NCI-H1417 (cell line): ENCODE measurements around the gene VENTX.

Experiments used
- DNase-seq, 3 experiments: peaks; one replicate each; lab custom pipeline; 2025; lab: John Stamatoyannopoulos, UW

VENTX gene

DNA sequence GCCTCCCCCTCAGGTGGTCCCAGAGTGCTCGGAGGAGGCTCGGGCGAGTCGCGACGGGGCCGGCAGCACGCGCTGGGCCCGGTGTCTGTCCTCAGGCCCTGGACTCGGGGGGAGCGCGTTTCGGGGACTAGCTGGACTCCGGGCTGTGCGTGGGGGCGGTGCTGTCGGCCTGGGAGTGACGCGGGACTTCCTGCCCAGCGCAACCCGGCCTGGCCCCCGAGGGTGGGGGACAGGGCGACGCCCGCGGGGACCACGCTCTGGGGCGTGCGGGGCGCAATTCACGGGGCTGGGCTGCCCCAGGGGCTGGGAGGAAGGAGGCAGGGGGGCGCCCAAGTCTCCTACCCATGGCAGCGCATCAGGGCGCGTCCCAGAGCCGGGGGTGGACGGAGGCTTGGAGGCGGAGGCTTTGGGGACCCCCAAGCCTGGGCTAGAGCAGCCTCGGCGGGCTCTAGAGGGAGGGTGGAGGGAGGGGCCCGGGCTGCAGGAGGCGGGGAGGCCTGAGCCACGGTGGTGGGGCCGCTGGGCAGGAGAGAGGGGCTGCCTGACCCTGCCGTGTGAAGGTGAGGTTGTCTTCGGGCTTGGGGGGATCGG, 2.3 kb upstream of the VENTX start:
- no peak for DNase-seq

GRCh38 chr10:133235932-133236331, 1.7 kb upstream of the VENTX start:
- no peak for DNase-seq

DNA sequence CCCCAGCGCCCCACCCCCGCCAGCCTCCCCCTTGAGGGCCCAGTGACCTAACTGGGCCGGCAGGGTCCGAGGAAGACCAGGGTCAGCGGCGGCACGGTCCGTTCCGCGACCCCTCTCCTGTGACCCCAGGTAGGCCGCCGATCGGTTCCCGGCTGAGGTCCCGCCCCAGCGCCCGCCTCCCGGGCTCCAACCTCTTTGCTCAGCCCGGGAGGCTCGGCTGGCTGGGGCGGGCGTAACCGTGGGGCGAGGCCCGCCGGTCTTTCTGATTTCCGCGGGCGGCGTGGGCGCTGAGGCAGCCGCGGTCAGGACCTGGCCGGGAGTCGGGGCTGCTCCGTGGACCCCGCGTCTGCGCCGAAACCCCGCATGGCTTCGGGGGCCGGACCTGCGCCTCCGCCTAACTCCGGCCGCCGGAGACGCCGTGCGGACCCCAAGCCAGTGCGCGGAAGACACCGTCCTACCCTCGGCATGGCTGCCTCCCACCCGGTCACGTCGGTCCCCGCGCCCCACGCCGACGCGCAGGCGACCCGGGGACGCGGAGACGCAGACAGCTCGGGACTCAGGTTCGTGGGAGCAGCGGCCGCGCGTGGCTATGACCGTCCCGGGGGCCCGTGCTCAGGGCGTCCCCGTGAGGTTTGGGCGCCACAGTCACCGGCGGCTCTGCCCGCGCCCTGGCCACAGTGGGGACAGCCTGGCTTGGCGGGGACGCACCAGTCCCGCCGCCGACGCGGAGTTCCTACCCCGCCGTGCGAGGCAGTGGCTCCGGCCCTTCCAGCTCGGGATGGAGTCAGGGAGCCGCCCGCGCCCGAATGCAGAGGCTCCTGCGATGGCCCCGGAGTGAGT, 1.0 kb upstream of the VENTX start:
- DNase-seq, result no peak

GRCh38 chr10:133237241-133237587, 441 bp upstream of the VENTX start:
- no peak for DNase-seq

- DNase-seq, result no peak
Measured at GRCh38 chr10:133238466-133238804, 780 bp downstream of the VENTX start.

GRCh38 chr10:133239990-133240389, 2.3 kb downstream of the VENTX start:
- no peak for DNase-seq

- peak in 2 of 3 experiments; percentile 6 to 24 for DNase-seq
Measured at GRCh38 chr10:133241501-133242205, 4.0 kb downstream of the VENTX start.

- no peak for DNase-seq
Measured at GRCh38 chr10:133242611-133243356, 5.1 kb downstream of the VENTX start.

DNA sequence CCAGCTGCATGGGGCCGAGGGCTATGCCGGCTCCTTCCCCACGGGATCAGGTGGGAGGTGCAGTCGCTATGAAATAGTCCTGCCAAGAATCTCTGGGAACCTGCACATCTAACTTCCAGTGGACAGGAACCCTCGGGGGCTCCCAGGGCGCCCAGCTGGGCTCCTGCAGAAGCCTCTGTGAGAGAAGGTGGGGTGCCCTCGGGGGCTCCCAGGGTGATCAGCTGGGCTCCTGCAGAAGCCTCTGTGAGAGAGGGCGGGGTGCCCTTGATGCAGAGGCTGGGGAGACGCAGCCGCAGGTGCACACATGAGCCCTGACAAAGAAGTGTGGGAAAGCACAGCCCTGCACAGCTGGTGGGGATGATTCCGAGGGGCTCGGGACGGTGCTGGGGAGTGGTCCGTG, 5.9 kb downstream of the VENTX start:
- peak in 1 of 3 experiments; percentile 3 for DNase-seq

- no peak for DNase-seq
Measured at GRCh38 chr10:133245439-133246235, 8.0 kb downstream of the VENTX start.

DNA sequence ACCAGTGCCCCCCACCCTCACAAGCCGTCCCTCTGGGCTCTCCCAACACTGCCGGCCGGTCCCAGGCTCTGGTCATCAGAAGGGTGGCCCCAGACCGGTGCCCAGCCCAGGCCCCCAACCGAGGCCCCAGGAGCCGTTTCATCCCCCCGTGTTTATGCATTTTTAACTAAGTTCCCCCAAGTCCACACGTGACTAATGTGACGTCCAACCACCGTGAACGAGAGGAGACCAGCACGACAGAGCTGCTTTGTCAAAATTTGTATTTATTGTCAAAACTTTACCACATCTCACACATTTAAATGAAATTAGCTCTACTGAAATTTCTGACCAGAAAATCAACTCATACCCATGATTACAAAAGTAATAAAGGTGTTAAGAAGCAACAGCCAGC, 8.6 kb downstream of the VENTX start:
- DNase-seq, result no peak

- DNase-seq, result no peak
Measured at GRCh38 chr10:133247681-133248333, 10.2 kb downstream of the VENTX start.

- DNase-seq, result no peak
Measured at GRCh38 chr10:133248334-133248715, 10.7 kb downstream of the VENTX start.

DNA sequence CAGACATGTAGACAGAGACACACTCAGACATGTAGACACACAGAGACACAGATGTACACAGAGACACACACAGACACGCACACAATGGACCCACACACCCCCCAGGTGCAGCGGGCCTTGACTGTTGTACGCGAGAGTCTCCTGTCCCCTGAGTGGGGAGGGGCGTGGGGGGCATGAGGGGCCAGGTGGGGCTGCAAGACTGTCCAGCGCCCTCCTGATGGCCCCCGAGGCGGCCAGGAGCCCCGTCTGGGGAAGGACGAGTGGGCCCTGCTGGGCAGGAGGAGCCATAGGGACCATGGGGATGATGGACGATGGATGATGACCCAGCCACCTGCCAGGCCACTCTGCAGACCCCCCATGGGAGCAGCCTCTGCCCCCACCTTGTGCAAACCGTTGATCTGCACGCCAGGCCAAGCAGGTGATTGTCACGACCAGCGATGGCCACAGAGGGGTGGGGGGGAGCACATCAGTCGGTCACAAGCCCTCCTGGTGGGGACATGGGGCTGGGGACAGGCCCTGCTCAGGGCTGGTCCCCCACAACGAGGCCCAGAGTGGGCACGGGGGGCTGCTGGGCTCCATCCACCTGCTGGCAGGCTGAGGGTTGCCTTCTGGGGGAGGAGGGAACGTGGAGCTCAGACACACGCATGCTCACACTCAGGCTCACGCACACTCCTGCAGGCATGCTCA, 11.6 kb downstream of the VENTX start:
- no peak for DNase-seq

GRCh38 chr10:133249975-133250754, 12.5 kb downstream of the VENTX start:
- no peak for DNase-seq

DNA sequence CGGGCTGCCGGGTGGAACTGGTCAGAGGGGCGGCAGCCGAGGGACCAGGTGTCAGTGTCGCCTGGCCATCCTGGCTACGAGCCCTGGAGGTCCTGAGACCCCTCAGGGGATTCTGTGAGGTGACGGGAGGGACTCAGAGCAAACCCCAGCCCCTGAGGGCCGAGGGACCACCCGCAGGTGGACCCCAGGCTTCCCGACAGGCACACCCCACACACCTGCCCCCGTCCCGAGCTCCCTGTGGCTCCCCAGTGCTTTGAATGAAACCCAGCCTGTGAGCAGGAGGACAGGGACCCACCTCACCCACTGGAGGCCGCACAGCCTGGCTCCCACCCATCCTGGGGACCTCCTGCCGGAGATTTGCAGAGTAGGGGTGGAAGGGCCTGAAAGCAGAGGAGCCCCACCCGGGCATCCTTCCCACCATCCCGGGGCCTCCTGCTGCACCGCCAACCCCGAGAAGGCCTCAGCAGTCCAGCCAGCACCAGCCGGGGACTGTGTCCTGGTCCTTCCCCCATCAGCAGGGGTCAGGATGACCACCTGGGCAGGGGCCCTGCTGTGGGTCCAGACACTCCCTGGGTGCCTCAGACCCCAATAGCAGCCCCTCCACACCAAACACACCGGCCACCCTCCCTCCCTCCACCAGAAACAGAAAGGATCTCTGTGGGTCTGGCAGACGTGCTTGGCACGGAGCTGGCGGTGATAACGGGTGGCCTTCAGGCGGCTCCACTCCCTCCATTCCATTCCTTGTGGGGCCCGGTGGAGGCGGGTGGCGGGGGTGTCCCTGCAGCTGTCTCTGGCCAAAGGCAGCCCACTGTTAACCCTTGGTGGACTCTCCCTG, 13.9 kb downstream of the VENTX start:
- DNase-seq, result no peak

GRCh38 chr10:133252223-133252552, 14.5 kb downstream of the VENTX start:
- no peak for DNase-seq

DNA sequence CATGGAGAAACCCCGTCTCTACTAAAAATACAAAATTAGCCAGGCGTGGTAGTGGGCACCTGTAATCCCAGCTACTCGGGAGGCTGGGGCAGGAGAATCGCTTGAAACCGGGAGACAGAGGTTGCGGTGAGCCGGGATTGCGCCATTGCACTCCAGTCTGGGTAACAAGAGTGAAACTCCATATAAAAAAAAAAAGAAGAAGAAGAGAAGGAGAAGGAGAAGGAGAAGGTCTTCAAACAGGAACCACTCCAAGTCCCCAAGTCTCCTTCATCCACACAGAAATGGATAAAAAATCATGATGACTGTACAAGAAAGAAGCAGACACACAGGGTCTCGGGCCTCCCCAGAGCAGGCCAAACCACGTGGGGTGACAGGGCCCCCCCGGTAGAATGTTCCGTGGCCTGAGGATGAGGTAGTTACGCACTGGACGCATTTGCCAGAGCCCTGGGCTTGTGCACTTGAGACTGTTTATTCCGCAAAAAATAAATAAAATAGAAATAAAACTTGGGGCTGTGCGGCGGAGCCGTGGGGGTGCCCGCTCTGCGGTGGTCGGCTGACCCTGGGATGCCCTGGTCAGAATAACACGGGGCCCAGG, 15.8 kb downstream of the VENTX start:
- no peak for DNase-seq
